ENCODE measurements around the gene CAMKMT.
A peak's percentile ranks its signal among the peaks of the same experiment; 100 is the strongest.

Gene CAMKMT

GRCh38 chr2:44802777-44803424 lies 441.2 kb downstream of the CAMKMT start:
- Histone ChIP-seq H3K27me3 (ENCODE audit: insufficient read depth, poor library complexity, severe bottlenecking) (peaks cover 86% of the 10 kb centered on the region), H3K36me3 (ENCODE audit: low read depth) (no peaks in the 10 kb centered on the region), H3K27ac (ENCODE audit: poor library complexity, severe bottlenecking) (no peak overlapping the region), H3K4me1 (ENCODE audit: insufficient read depth, poor library complexity, severe bottlenecking) (no peaks in the 10 kb centered on the region), H3K4me3 (ENCODE audit: severe bottlenecking) (no peak overlapping the region), H3K9me3 (ENCODE audit: severe bottlenecking) (no peaks in the 10 kb centered on the region)
- no peak for TF ChIP-seq CTCF (IDR thresholded peaks at IDR 0.05; ENCODE audit: poor library complexity, severe bottlenecking)
- DNase-seq (ENCODE audit: low spot score) = no peak
- peak; percentile 64 for ATAC-seq (ENCODE audit: low read depth)

GRCh38 chr2:44804406-44805265 lies 442.9 kb downstream of the CAMKMT start:
- H3K27me3 ChIP-seq (ENCODE audit: insufficient read depth, poor library complexity, severe bottlenecking) = peaks cover 97% of the 10 kb centered on the region
- H3K27ac ChIP-seq (ENCODE audit: poor library complexity, severe bottlenecking) = no peak overlapping the region
- no peak overlapping the region for H3K4me3 ChIP-seq (ENCODE audit: severe bottlenecking)
- ATAC-seq (ENCODE audit: low read depth) (no peak), DNase-seq (ENCODE audit: low spot score) (no peak)
- TF ChIP-seq CTCF (IDR thresholded peaks at IDR 0.05; ENCODE audit: poor library complexity, severe bottlenecking) = no peak
- H3K36me3 ChIP-seq (ENCODE audit: low read depth) = no peaks in the 10 kb centered on the region
- no peaks in the 10 kb centered on the region for H3K9me3 ChIP-seq (ENCODE audit: severe bottlenecking)
- H3K4me1 ChIP-seq (ENCODE audit: insufficient read depth, poor library complexity, severe bottlenecking) = no peaks in the 10 kb centered on the region

GRCh38 chr2:44805401-44806235 lies 443.9 kb downstream of the CAMKMT start:
- H3K4me3 ChIP-seq (ENCODE audit: severe bottlenecking) = no peak overlapping the region
- no peak for DNase-seq (ENCODE audit: low spot score)
- no peak overlapping the region for H3K27ac ChIP-seq (ENCODE audit: poor library complexity, severe bottlenecking)
- H3K27me3 ChIP-seq (ENCODE audit: insufficient read depth, poor library complexity, severe bottlenecking) = peaks cover 94% of the 10 kb centered on the region
- no peaks in the 10 kb centered on the region for H3K9me3 ChIP-seq (ENCODE audit: severe bottlenecking)
- no peaks in the 10 kb centered on the region for H3K36me3 ChIP-seq (ENCODE audit: low read depth)
- TF ChIP-seq CTCF (IDR thresholded peaks at IDR 0.05; ENCODE audit: poor library complexity, severe bottlenecking) = no peak
- H3K4me1 ChIP-seq (ENCODE audit: insufficient read depth, poor library complexity, severe bottlenecking) = no peaks in the 10 kb centered on the region
- no peak for ATAC-seq (ENCODE audit: low read depth)

- H3K4me1 ChIP-seq (ENCODE audit: insufficient read depth, poor library complexity, severe bottlenecking) = no peaks in the 10 kb centered on the region
- ATAC-seq (ENCODE audit: low read depth) (no peak), DNase-seq (ENCODE audit: low spot score) (no peak)
- H3K27me3 ChIP-seq (ENCODE audit: insufficient read depth, poor library complexity, severe bottlenecking) = peaks cover 77% of the 10 kb centered on the region
- H3K4me3 ChIP-seq (ENCODE audit: severe bottlenecking) = no peak overlapping the region
- H3K36me3 ChIP-seq (ENCODE audit: low read depth) = no peaks in the 10 kb centered on the region
- H3K9me3 ChIP-seq (ENCODE audit: severe bottlenecking) = no peaks in the 10 kb centered on the region
- no peak for TF ChIP-seq CTCF (IDR thresholded peaks at IDR 0.05; ENCODE audit: poor library complexity, severe bottlenecking)
- H3K27ac ChIP-seq (ENCODE audit: poor library complexity, severe bottlenecking) = no peak overlapping the region
These were observed 445.7 kb downstream of the CAMKMT start for GRCh38 chr2:44807201-44808025.

All from RWPE2 (cell line).